Stimulated activated CD4-positive, alpha-beta T cell treated with anti-CD3 and anti-CD28 coated beads, TNF-alpha, amount 100 ng/mL, for 4 hours (primary cell): ENCODE results near the gene HTR4.
"Not testable (repeated sequence)": the region's sequence is repeated elsewhere in the genome, so short reads cannot be mapped to it uniquely, and the experiment has no call there.

Experiments used
- DNase-seq, 3 experiments: peaks; one replicate each; pipeline ENCODE4 v3.0.0-alpha.2; 2020; ENCODE audit warnings: low read depth in 3 of 3

The HTR4 gene

DNA sequence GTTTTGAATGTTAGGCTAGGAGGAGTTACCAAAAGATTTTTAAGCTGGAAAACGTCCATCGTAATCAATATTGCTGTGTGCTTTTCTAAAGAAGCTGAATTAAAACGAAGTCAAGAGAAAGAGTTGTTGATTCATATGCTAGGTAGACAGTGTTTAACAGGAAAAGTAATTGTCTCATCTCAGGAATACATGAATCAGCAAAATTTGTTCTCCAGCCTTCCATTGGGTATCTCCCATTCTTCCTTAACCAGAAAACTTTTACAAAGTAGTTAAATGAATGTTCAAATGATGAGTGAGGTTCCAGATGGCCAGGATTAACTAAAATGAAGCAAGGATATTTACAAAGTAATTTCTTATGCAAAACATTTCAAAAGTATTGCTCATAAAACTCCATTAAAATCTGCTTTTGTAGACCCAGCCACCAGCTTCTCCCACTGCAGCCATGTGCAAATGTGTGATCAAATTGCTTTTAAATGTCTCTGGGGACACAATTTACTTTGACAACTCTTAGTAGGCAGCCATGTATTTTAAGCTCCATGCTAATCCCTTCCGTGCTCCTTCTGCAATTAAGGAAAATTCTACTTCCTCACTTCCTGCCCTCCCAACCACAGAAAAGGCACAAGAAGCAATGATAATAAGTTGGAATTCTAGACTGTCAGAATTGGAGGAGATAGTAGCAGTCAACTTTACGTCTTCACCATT lies 121.2 kb downstream of the HTR4 start:
- no peak for DNase-seq

DNA sequence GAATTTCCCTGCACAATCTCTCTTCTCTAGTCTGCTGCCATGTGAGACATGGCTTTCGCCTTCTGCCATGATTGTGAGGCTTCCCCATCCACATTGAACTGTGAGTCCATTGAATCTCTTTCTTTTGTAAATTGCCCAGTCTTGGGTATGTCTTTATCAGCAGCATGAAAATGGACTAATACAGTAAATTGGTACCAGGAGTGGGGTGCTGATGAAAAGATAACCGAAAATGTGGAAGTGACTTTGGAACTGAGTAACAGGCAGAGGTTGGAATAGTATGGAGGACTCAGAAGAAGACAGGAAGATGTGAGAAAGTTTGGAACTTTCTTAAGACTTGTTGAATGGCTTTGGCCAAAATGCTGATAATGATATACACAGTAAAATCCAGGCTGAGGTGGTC lies 124.9 kb downstream of the HTR4 start:
- not testable (repeated sequence) for DNase-seq

DNA sequence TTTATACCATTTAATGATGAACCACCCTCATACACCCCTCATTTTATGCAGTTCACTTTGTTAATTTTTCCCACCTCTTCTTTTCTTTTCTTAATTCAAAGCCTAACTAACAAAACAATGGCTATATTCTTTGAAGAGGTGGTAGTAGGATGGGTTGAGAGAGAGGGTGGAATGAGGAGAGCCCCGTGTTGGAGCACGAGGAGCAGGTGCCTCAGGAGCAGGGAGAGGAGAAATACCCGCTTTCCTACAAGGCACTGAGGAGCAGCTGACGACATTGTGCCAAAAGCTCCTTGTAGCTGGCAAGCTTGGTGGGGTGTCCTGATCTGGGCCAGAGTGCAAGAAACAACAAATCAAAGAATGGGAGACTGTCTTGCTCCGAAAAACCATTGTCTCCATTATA lies 129.6 kb downstream of the HTR4 start:
- DNase-seq = no peak

DNA sequence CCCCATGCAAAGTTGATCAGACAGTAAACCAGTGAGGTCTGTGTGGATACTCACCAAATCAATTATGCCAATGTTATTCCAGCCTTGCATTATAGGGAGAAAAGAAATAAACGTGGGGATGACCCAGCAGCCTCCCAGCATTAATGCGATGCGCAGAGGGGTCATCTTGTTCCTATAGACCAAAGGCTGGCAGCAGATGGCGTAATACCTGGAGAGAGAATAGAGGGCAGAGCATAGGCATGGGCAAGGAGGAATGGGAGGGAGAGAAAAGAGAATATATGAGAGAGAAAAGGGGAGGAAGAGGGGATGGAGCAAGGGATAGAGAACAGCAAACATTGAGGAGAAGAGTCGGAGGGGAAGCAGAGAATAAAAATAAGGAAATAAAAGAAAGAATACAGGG lies 131.2 kb downstream of the HTR4 start:
- no peak for DNase-seq

DNA sequence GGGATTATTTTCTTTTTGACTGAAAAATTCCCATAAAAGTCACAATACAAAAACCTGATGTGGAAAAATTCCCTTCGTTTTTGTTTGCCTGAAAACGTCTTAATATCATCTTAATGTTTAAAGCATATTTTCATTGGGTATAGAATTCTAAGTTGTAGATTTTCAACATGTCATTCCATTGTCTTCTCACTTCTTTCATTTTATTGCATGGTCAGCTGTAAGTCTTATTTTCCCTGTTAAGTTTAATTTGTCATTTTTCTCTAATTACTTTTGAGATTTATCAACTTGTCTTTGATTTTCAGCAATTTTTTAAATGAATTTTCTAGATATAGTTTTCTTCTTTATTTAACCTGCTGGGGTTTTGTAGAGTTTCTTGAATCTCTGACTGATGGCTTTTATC lies 138.9 kb downstream of the HTR4 start:
- no peak for DNase-seq

DNA sequence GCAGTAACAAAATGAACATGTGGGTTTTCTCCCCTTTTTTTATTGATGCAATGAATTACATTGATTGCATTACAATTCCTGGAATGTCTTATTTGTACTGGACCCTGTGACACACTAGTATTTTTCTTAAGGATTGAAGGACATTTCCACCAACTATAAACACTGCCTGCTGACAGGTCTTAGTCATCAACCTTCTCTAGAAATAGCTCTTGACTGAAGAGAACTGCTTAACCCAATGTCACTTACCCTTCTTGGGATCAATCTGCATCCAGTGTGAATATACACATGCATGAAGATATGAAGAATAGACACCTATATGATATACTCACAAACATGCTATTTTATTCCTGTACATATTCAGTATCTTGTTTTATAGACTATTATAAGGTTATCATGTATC lies 140.0 kb downstream of the HTR4 start:
- no peak for DNase-seq

DNA sequence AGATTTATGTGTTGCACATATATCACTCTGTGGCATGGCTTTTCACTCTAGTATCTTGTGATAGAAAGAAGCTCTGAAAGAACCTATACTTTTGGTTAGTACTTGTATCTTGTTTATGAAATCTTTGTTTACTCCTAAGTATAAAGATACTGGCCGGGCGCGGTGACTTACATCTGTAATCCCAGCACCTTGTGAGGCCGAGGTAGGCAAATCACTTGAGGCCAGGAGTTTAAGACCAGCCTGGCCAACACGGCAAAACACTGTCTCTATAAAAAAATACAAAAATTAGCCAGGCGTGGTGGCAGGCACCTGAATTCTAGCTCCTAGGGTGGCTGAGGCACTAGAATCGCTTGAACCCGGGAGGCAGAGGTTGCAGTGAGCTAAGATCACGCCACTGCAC lies 141.8 kb downstream of the HTR4 start:
- no peak for DNase-seq

DNA sequence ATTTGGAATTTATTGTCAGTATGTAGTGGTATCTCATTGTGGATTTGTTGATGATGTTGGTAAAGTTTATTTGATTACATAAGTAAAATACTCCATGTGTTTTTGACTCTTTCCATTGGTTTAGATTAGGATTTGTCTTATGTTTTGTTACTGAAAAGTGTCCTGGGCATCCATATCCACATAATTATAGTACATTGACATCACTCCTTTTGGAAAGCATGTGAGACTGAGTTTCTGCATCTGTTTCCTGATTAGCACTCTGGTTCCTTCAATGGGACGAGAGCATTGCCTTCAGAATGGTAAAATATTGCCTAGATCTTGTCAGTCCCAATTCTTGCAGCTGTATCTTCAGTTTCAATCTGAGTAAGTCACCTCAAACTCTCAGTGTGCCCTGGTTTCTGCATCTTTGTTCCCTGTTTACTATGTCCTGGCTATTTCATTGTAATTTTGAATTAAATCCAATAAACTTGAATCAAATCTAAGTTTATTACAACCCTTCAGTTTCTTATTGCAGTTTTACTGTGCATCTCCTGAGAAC lies 142.4 kb downstream of the HTR4 start:
- no peak for DNase-seq

DNA sequence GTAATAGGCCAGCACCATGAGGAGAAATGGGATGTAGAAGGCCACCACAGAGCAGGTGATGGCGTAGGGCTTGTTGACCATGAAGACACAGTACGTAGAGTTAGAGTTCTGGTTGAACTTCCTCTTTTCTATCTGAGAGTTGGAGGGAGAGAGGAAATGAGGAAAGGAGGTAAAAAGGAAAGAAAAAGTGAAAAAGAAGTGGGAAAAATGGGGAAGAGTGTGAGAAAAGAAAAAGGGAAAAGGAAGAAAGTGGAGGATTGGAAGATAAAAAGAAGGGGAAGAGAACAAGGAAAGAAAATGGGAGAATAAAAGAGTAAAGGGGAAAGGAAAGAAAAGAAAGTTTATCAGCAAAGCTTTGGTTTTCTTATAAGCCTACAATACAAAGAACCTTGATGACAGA lies 144.4 kb downstream of the HTR4 start:
- no peak for DNase-seq

DNA sequence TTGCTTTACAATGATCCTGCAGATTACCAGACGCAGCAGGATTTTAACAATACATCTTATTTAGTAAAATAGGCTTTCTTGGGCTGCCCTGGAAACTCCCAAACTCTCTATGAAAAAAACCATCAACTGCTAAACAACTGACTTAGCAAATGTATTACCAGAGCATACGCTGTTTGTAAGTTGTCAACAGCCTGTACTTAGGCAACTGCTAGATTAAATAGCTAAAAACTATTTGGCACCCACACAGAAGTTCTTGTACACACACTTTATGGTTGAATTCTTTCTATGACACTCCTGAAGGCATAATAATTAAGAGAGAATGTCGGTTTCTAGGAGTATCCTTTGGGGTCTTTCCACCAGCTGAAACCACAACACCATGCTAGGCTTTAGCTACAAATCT lies 146.7 kb downstream of the HTR4 start:
- DNase-seq = no peak

DNA sequence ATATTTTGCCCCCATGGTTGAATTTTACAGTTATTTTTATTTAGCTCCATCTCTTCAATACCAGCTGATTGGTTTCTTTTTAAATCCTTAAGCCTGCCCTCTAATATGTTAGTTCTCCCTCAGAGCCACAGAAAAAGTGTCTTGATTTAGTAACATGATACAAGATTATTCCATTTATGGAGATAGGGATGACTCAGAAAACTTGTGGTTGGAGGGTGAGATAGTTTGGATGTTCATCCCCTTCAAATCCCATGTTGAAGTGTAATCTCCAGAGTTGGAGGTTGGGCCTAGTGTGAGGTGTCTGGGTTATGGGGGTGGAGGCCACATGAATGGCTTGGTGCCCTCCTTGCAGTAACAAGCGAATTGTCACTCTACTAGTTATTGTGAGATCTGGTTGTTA lies 154.9 kb downstream of the HTR4 start:
- DNase-seq = no peak

DNA sequence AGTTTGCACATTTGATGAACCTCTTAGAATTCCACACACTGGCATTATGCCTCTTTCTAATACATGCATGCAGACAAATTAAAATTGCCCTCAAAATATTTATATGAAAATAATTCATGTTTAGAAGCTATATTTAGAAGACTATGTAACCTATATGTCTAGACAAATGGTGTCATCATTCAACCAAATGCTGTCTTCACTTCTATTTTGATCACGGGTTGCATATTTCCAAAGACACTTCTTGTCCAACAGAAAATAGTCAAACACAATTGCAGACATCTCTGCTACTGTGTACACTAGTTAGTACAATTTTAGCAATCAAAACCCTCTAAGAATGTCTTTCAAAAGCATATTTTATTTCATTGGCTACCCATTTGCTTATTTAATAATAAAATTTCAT lies 156.6 kb downstream of the HTR4 start:
- DNase-seq = no peak

DNA sequence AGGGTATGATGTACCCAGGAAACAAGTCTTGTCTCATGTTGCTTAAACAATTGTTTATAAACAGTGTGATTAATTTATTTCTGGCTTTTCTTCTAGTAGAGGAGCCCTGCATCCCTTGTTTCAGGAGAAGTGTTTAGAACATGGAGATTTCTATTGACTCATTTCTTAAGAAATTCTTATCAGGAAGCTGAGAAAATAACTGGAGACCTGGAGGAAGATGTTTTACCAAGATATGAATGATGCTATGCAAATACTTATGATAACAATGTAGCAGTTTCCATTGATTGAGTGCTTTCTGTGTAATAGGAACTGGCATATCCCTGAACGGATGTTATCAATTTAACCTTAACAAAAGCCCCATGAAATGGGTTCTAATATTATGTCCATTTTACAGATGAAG lies 162.0 kb downstream of the HTR4 start:
- DNase-seq = no peak

DNA sequence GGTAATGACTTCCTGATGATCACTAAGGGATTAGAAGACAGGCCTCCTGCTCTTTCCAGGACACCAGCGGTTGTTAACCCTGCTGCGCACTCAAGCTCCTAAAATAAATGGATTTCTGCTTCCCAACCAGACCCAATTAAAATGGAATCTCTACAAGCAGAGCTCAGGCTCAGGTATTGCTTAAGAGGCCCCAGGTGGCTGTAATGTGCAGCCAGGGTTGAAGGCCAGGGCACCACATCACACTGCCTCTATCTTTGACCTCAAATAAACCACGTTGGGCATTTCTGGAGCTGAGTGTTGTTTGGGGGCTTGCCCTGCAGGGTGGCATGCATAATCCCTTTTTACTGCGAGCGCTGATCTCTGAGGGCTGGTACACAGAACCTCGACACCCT lies 162.5 kb downstream of the HTR4 start:
- DNase-seq = no peak

DNA sequence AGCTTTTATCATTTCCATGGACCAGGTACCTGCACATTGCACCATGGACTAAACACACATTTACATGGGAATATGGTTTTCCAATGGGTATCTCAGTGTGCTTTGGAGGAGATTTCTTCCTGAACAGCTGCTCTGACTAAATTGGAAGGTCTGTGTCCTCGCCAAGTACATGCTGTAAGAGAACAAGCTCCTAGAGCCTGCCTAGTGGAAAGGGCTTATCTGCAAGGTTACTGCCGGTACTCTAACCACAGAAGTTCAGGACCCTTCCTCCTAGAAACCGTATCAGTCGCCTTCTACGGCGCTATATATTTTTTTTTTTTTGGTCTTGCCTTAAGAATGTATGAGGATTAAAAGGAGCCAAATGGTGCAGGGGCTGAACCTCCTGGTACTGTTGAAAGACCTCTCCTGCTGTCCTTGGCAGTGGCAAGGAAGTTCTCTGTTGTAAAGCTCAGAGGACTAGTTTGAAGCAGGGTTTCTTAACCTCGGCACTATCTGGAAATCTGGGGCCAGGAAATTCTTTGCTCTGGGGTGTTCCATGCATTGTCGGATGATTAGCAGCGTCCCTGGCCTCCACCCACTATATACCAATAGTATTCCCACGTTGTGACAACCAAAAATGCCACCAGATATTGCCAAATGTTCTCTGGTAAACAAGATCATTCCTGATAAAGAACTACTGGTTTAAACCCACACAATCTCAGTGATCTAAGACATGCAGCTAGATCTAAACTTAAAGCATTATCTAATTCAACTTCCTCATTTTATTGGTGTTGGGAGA lies 163.1 kb downstream of the HTR4 start:
- no peak for DNase-seq

DNA sequence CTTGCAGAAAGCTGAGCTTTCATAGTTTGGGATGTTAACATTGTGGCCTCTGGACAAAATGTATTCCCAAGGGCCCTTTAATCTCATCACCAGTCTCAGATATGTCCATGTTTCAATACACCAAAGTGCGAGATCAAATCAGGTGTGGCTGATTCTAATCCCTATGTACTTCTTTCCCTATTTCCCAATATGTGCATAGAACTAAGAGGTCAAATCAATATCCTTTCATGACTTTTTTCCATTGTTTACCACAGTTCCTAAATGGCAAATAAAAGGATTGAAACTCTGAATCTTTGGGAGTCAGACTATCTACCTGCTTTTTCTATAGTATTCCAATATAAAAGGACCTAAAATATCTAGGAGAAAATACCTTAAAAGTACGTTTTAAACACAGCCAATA lies 165.6 kb downstream of the HTR4 start:
- no peak for DNase-seq

DNA sequence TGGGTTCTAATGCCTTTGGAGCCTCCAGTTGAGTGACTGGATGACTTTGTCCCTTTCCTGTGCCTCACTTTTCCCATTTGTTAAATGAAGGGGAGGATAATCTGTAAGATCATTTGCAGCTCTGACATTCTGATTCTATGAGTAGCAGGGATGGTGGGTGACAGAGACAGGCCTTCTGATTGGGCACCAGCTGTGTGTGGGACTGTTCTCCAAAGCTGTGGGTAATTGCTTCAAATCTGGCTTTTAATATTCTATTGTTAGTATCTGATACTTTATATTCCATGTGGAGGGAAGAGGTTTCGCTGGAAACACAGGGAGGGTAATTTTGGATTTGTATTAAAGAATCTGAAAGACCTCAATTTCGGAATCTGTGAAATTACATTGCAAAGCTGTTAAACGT lies 167.9 kb downstream of the HTR4 start:
- DNase-seq = no peak

DNA sequence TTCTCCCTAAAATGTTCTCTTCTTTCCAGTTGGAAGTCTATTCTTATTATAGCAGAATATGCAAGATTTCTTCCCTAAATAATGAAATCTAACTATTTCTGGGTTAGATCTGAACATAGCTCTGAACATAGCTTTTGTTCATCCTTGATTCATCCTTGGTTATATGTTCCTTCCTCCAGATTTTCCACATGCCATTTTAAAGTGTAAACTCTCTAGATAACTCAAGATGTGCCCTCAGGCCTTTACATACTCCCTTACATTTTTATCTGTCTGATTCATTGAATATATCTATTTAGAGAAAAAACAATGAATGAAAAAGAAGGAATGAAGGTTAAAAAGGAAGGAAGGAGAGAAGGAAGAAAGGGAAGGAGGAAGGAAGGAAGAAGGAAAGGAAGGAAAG lies 169.7 kb downstream of the HTR4 start:
- no peak for DNase-seq

DNA sequence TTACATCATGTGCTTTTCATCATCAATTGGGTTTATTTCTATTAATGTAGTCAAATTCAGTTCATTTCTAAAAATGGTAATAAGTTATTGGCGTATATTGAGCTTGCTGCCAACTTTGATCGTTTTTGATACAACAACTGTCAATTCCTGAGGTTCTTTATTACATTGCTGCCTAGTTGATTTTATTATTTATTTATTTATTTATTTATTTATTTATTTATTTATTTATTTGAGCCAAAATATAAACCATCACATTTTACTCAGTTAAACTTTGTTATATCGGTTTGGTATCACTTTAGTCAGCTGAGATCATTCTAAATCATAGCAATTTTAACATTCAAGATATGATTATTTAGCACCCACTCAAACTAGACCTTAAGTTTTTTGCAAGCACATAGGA lies 170.6 kb downstream of the HTR4 start:
- no peak for DNase-seq

DNA sequence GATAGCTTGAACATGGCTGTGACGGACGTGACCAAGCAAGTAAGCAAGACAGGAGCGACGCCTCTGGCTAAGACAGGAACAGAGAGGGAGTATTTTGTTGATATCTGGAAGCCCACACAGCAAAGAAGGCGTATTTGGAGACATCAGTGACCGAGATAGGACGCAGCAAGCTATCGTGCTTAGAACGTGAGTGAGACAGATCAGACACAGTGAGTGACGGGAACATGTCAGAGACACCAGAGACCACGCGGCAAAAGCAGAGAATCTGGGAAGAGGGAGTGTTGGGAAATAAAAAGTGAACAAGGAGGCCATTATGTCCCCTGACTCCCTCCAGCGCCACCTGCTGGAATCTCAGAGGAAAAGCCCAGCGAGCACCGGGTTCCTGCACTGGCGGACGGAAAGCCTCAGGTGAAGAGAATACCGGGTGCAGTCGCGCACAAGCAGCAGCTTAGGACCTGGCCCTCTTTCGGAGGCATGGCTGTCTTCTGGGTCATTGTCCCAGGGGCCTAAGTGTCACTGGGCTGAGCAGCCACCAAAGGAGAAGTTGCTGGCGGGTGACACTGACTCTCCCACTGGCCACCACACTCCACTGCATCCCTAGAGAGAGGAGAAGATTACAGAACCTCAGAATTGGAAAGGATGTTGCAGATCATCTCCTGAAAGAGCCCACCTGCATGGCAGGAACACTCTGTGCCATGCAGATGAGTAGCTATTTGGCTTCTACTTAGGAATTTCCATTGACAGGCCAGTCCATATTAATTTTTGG lies 171.4 kb downstream of the HTR4 start:
- peak; percentile 6 to 31 (median 18) for DNase-seq

DNA sequence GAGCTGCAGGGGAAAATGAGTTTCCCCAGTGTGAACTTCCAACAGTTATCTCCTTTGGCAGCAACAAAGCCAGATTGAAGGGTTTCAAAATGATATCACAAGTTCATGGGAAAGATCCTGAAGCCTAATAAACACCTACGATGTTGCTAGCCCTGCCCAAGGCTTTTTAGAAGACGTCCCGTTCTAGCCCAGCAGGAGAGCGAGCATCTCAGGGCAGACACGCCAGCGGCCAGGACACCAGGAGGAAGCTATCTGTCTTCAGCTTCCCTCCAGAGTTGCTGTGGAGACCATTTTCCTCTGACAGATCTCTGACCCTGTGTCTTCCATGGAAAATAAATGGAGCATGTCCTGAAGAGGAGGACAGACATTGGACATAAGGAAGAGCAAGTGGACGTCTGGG lies 172.1 kb downstream of the HTR4 start:
- no peak for DNase-seq

DNA sequence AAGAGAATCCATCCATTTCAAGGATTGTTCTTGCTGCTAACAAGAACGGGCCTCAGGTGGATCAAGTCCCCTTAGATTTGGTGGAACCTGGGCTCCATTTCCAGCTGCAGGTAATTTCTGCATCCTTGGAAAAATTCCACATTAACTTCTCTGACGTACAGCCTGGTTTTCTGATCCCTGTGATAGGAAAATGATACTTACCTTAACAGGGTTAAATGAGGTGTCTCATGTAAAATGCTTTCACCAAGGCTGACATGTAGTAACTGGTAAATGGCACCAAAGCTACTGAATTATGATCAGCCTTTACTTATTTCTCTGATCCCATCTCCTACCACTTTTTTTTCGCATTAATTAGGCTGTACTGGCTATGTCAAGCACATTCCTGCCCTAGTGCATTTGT lies 176.9 kb downstream of the HTR4 start:
- no peak for DNase-seq

DNA sequence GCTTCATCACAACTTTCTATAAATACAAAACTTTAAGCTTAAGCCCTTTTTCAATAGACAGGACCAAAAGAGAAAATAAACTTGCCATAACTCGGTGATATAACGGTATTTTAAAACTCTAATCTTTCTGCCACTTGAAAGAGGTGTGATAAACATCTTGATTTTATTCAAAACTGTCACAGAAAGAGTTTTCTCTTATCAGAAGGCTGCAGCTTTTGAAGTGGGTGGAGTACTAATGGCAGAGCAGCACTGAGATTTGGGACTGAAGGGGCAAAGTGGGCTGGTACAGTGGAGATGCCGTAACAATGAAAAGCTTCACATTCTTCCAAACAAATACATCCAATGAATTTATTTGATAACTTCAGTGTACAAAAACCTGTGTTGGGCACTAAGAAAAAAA lies 178.0 kb downstream of the HTR4 start:
- DNase-seq = no peak
